Measurements from ENCODE around the gene KCNK6. TPM values are rescaled to one million over a fixed set of nuclear protein-coding genes. Genes with fewer than 3 reads are reported as not detected.

KCNK6 gene
- total and polyA plus RNA-seq, 2 donors (not counting 3 experiments of a cell fraction or from before 2014, with no cell fraction given), result 7.4 to 11.3 TPM

DNA sequence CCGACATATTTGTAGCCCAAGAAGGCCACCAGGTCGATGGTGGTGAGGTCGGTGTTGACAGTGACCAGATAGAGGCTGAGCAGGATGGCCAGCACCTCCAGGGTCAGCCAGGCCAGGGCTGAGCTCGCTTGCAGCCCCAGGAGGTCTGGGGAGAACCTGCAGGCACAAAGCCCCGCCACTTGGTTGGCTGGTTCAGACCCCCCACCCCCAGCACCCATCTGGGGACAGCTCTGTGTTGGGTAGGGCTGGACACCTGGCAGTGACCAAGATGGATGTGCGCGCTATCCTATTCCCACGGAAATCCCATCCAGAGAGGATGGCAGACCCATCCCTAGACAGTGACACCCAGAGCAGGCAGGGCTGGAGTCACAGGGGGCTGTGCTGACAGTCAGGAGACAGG, 12.0 kb upstream of the KCNK6 start:
- no peaks in the 10 kb centered on the region for H3K27me3 ChIP-seq (ENCODE audit: control insufficient read depth in 2 of 2, insufficient read depth in 2 of 2, low read length in 2 of 2)
- no peaks in the 10 kb centered on the region for H3K9me1 ChIP-seq (replicated peaks; ENCODE audit: control insufficient read depth, extremely low read depth, insufficient read depth, low read length)
- no peak overlapping the region for H3K9ac ChIP-seq (replicated peaks; ENCODE audit: extremely low read depth, insufficient read depth, low read length)
- H2AFZ ChIP-seq (ENCODE audit: low read depth, low read length), result no peak overlapping the region
- TF ChIP-seq EZH2 (IDR thresholded peaks at IDR 0.05; ENCODE audit: borderline replicate concordance, low read depth, low read length, severe bottlenecking) (no peak), MYC (IDR thresholded peaks at IDR 0.05; ENCODE audit: low read depth, low read length) (no peak), POLR2A (IDR thresholded peaks at IDR 0.05; ENCODE audit: low read depth, low read length) (no peak), JUN (IDR thresholded peaks at IDR 0.05; ENCODE audit: borderline replicate concordance, insufficient read depth, insufficient read length, low read depth) (no peak), POLR2AphosphoS5 (IDR thresholded peaks at IDR 0.05; ENCODE audit: insufficient read depth, low read depth, low read length) (no peak), FOS (IDR thresholded peaks at IDR 0.05; ENCODE audit: borderline replicate concordance, insufficient read depth, low read length) (no peak), GATA2 (IDR thresholded peaks at IDR 0.05; ENCODE audit: insufficient read depth, insufficient read length, low read depth, low read length) (no peak)
- TF ChIP-seq, protein P1, sequence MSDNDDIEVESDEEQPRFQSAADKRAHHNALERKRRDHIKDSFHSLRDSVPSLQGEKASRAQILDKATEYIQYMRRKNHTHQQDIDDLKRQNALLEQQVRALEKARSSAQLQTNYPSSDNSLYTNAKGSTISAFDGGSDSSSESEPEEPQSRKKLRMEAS (IDR thresholded peaks at IDR 0.05; ENCODE audit: insufficient read depth, insufficient read length), result no peak
- TF ChIP-seq, protein P2, sequence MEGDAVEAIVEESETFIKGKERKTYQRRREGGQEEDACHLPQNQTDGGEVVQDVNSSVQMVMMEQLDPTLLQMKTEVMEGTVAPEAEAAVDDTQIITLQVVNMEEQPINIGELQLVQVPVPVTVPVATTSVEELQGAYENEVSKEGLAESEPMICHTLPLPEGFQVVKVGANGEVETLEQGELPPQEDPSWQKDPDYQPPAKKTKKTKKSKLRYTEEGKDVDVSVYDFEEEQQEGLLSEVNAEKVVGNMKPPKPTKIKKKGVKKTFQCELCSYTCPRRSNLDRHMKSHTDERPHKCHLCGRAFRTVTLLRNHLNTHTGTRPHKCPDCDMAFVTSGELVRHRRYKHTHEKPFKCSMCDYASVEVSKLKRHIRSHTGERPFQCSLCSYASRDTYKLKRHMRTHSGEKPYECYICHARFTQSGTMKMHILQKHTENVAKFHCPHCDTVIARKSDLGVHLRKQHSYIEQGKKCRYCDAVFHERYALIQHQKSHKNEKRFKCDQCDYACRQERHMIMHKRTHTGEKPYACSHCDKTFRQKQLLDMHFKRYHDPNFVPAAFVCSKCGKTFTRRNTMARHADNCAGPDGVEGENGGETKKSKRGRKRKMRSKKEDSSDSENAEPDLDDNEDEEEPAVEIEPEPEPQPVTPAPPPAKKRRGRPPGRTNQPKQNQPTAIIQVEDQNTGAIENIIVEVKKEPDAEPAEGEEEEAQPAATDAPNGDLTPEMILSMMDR (IDR thresholded peaks at IDR 0.05; ENCODE audit: extremely low read depth in 1 of 2, insufficient read depth in 1 of 2, low read depth in 1 of 2, low read length in 2 of 2), result no peak
- no TSS peak for BruUV-seq (replicated peaks)
- H3K27ac ChIP-seq (ENCODE audit: insufficient read depth, low read depth, low read length), result no peak overlapping the region
- H3K9me3 ChIP-seq (replicated peaks; ENCODE audit: control insufficient read depth, insufficient read depth, low read length), result no peaks in the 10 kb centered on the region
- dilution Hi-C loops (cut with MboI; ENCODE audit: extremely low pct_ligation_motif_present, low sequenced_read_pairs) (no loop called here), intact Hi-C loops (cut with micrococcal nuclease) (no loop called here)
- H3K79me2 ChIP-seq (ENCODE audit: control insufficient read depth, insufficient read depth, low read length), result no peaks in the 10 kb centered on the region
- DNase-seq (ENCODE audit: low read depth, low spot score) (no peak), FAIRE-seq (no peak)
- H3K36me3 ChIP-seq (ENCODE audit: control insufficient read depth in 2 of 2, extremely low read depth in 1 of 2, insufficient read depth in 2 of 2, low read length in 2 of 2), result peaks cover 0 to 10% of the 10 kb centered on the region in 2 experiments
- ChIA-PET POLR2A (no interaction called here), CTCF (interaction anchor here (1.2 kb wide), 1 partner anchor 28 kb away, joined by 3 read pairs; the partner anchor contains the start of gene CATSPERG)
- peaks cover 16% of the 10 kb centered on the region for H3K4me1 ChIP-seq (ENCODE audit: control insufficient read depth, extremely low read depth, insufficient read depth, low read length)
- H3K4me3 ChIP-seq (replicated peaks in 1 of 3; ENCODE audit: insufficient read depth in 1 of 3, low read depth in 1 of 3, low read length in 3 of 3), result no peak overlapping the region
- no peak overlapping the region for H3K4me2 ChIP-seq (ENCODE audit: insufficient read depth, low read length)
- no peaks in the 10 kb centered on the region for H4K20me1 ChIP-seq (replicated peaks; ENCODE audit: control insufficient read depth, extremely low read depth, insufficient read depth, low read length)
